HepG2 (cell line): ENCODE results near the gene GPR42. TPM values are rescaled to one million over a fixed set of nuclear protein-coding genes. Genes with fewer than 3 reads are reported as not detected.

Experiments used
- ATAC-seq: fragments of 200-7000 bp; cut with Tn5 transposase; 3 replicates; pipeline ENCODE4 v1.9.1; 2020; ENCODE audit warnings: mild to moderate bottlenecking, moderate library complexity
- BruUV-seq: library from RNA; stranded (reverse); fragments of 400-500 nt; replicated peaks from 2 replicates; lab custom pipeline; 2021; lab: Mats Ljungman, UMichigan
- CTCF ChIA-PET: fragments of 300-600 bp; formaldehyde crosslinking; extraction: SDS; loops from one replicate; lab custom pipeline; 2021; ENCODE audit warnings: low total read pairs, inconsistent platforms, low intra/inter-chr PET ratio; lab: Yijun Ruan, JAX
- POLR2A ChIA-PET: fragments of 350-600 bp; sonication (Branson Sonifier 250); formaldehyde crosslinking; loops from one replicate; lab custom pipeline; 2020; ENCODE audit warnings: antibody characterized with exemption, inconsistent platforms; lab: Yijun Ruan, JAX
- DNase-seq: peaks from one replicate; pipeline ENCODE4 v3.0.0-alpha.2; 2015; ENCODE audit warnings: low spot score
- FAIRE-seq: peaks from 3 replicates; lab custom pipeline; 2011; peaks lifted over from hg19 to GRCh38; lab: Jason Lieb, UNC
- H2AFZ ChIP-seq: one replicate; pipeline ENCODE4 v1.6.1; 2011; ENCODE audit warnings: low read length, inconsistent platforms
- H3K27ac ChIP-seq: fragments of 300-600 bp; 3 replicates; pipeline ENCODE4 v1.8.0; 2011; ENCODE audit warnings: mixed run types, mild to moderate bottlenecking, mixed read lengths, low read length, inconsistent platforms; ENCODE audit not compliant: insufficient read depth; ENCODE audit errors: extremely low read length
- H3K27me3 ChIP-seq, 2 experiments: fragments of 200-600 bp in 1 of 2; 2 replicates in 1 of 2; 3 replicates in 1 of 2; pipeline versions ENCODE4 v1.6.0 to v1.8.0; 2011; ENCODE audit warnings: low read length in 2 of 2, mild to moderate bottlenecking in 2 of 2, moderate library complexity in 2 of 2, inconsistent platforms in 1 of 2; ENCODE audit not compliant: insufficient read depth in 2 of 2, control insufficient read depth in 1 of 2
- H3K36me3 ChIP-seq, 2 experiments: fragments of 200-600 bp in 1 of 2; replicated peaks in 1 of 2; 2 replicates in 1 of 2; 3 replicates in 1 of 2; pipeline versions ENCODE4 v1.5.1 to v1.8.0; 2011; ENCODE audit warnings: low read length in 2 of 2, inconsistent platforms in 1 of 2; ENCODE audit not compliant: insufficient read depth in 2 of 2, control insufficient read depth in 1 of 2
- H3K4me1 ChIP-seq: 2 replicates; pipeline ENCODE4 v1.5.1; 2012; ENCODE audit warnings: low read length, inconsistent platforms; ENCODE audit not compliant: insufficient read depth
- H3K4me2 ChIP-seq: 2 replicates; pipeline ENCODE4 v1.6.0; 2011; ENCODE audit warnings: low read depth, low read length, inconsistent platforms
- H3K4me3 ChIP-seq, 3 experiments: fragments of 200-600 bp in 1 of 3; sonication (generic), shearing (Covaris generic) in 1 of 3; replicated peaks in 1 of 3; 2 replicates each; pipeline ENCODE4 v1.5.1; 2011 to 2016; ENCODE audit warnings: low read length in 3 of 3, inconsistent platforms in 2 of 3, low read depth in 2 of 3, mild to moderate bottlenecking in 2 of 3, control low read depth in 1 of 3, mixed read lengths in 1 of 3; ENCODE audit not compliant: insufficient read depth in 1 of 3
- H3K79me2 ChIP-seq: one replicate; pipeline ENCODE4 v1.6.1; 2011; ENCODE audit warnings: low read length, inconsistent platforms; ENCODE audit not compliant: insufficient read depth
- H3K9ac ChIP-seq: 2 replicates; pipeline ENCODE4 v1.6.0; 2011; ENCODE audit warnings: mild to moderate bottlenecking, low read depth, low read length, inconsistent platforms; ENCODE audit not compliant: insufficient read depth
- H3K9me3 ChIP-seq: 2 replicates; pipeline ENCODE4 v1.5.1; 2012; ENCODE audit warnings: mild to moderate bottlenecking, low read length
- H4K20me1 ChIP-seq: 2 replicates; pipeline ENCODE4 v1.6.0; 2011; ENCODE audit warnings: inconsistent platforms, mild to moderate bottlenecking, low read length, moderate library complexity; ENCODE audit not compliant: insufficient read depth
- DPF2 ChIP-seq: sonication (generic); formaldehyde crosslinking; IDR thresholded peaks from 2 replicates; pipeline ENCODE4 v1.4.0; 2020; ENCODE audit warnings: mild to moderate bottlenecking, low read depth, missing genetic modification reagents, borderline replicate concordance
- HMG20B ChIP-seq: conservative IDR thresholded peaks from 2 replicates; pipeline ENCODE4 v1.6.1; 2016; ENCODE audit warnings: missing genetic modification reagents, missing compliant biosample characterization
- MAZ ChIP-seq, 2 experiments: sonication (generic) in 1 of 2; formaldehyde crosslinking in 1 of 2; IDR thresholded peaks; 2 replicates each; pipeline versions ENCODE4 v1.5.0 to v1.6.1; 2012 to 2020; ENCODE audit warnings: low read depth in 2 of 2, mild to moderate bottlenecking in 2 of 2, borderline replicate concordance in 1 of 2, improper control_type of control experiment in 1 of 2, low read length in 1 of 2, missing genetic modification reagents in 1 of 2, moderate library complexity in 1 of 2
- NFAT5 ChIP-seq: sonication (generic); formaldehyde crosslinking; IDR thresholded peaks from 2 replicates; pipeline ENCODE4 v1.4.0; 2020; ENCODE audit warnings: missing genetic modification reagents
- NFIC ChIP-seq: IDR thresholded peaks from 2 replicates; pipeline ENCODE4 v1.6.1; 2012; ENCODE audit warnings: mild to moderate bottlenecking, low read length, inconsistent platforms
- SAFB2 ChIP-seq: sonication (generic); formaldehyde crosslinking; IDR thresholded peaks from 2 replicates; pipeline ENCODE4 v1.5.1; 2020; ENCODE audit warnings: missing genetic modification reagents, low read depth, mild to moderate bottlenecking, borderline replicate concordance
- TBL1XR1 ChIP-seq: fragments of 150-350 bp; IDR thresholded peaks from 2 replicates; pipeline ENCODE4 v1.6.1; 2014; ENCODE audit warnings: borderline replicate concordance, low read length; ENCODE audit not compliant: partially characterized antibody
- THAP7 ChIP-seq: sonication (generic); formaldehyde crosslinking; IDR thresholded peaks from 2 replicates; pipeline ENCODE4 v1.8.1; 2023; ENCODE audit warnings: mild to moderate bottlenecking, missing genetic modification reagents
- THRA ChIP-seq: sonication (generic); formaldehyde crosslinking; IDR thresholded peaks from 2 replicates; pipeline ENCODE4 v1.4.0; 2020; ENCODE audit warnings: missing genetic modification reagents, borderline replicate concordance
- ZMYM3 ChIP-seq: sonication (generic); formaldehyde crosslinking; IDR thresholded peaks from 2 replicates; pipeline ENCODE4 v1.5.1; 2020; ENCODE audit warnings: mild to moderate bottlenecking, missing genetic modification reagents
- ZNF468 ChIP-seq: sonication (generic); formaldehyde crosslinking; IDR thresholded peaks from 2 replicates; pipeline ENCODE4 v1.8.0; 2022; ENCODE audit warnings: mild to moderate bottlenecking, moderate library complexity, missing genetic modification reagents
- WGBS: methylation state at CpG from one replicate; pipeline ENCODE4 v1.1.6; 2017; ENCODE audit warnings: low lambda C conversion rate; 5-methylcytosine and 5-hydroxymethylcytosine counted together
- in situ Hi-C: cut with HindIII; loops from 2 replicates; pipeline ENCODE4 v1.10.0; 2017; ENCODE audit warnings: low pct_unique_long_range_greater_than_20kb; ENCODE audit not compliant: extremely low pct_ligation_motif_present
- intact Hi-C: fragments of 100-400 bp; cut with micrococcal nuclease; formaldehyde crosslinking; loops from one replicate; pipeline ENCODE4 v1.10.0; 2022; ENCODE audit not compliant: unreplicated experiment
- polyA plus RNA-seq, 8 experiments: library from polyadenylated mRNA; depleted of rRNA in 3 of 8; stranded (reverse) in 7 of 8; unstranded in 1 of 8; fragments of >200 nt; fragmentation: Illumina TruSeq in 4 of 8; extraction: Trizol in 4 of 8; gene quantifications; 2 replicates each; pipeline versions ENCODE4 v1.2.1 to v1.2.3, GENCODE V29; 2011 to 2016; ENCODE audit warnings: low read depth in 4 of 8, missing spikeins in 1 of 8, mixed read lengths in 1 of 8; ENCODE audit not compliant: insufficient read depth in 1 of 8
- total RNA-seq, 5 experiments: library from RNA; depleted of rRNA; stranded (reverse); fragments of >200 nt; fragmentation: Illumina TruSeq; extraction: Trizol; gene quantifications; 2 replicates each; pipeline ENCODE4 v1.2.3, GENCODE V29; 2016; ENCODE audit warnings: low read depth in 1 of 5

The GPR42 gene
- total and polyA plus RNA-seq, 2 of the 13 experiments (the other 11 are each of a cell fraction or from before 2014, with no cell fraction given): not detected

GRCh38 chr19:35369522-35369921 lies 1.3 kb upstream of the GPR42 start (continued):
- no peak for TF ChIP-seq ZNF468
- no peak for TF ChIP-seq NFIC
- TF ChIP-seq DPF2 (CRISPR knock-in tag): no peak
- no peak for TF ChIP-seq THAP7 (CRISPR knock-in tag)
- no peak for TF ChIP-seq ZMYM3 (CRISPR knock-in tag)
- no peak for TF ChIP-seq SAFB2 (CRISPR knock-in tag)
- TF ChIP-seq THRA (CRISPR knock-in tag): no peak
- TF ChIP-seq MAZ (IDR thresholded peaks at IDR 0.05; ENCODE audit: borderline replicate concordance, low read depth, low read length): no peak
- TF ChIP-seq MAZ (CRISPR knock-in tag; IDR thresholded peaks at IDR 0.05; ENCODE audit: low read depth): no peak

GRCh38 chr19:35373492-35373891 lies 2.6 kb downstream of the GPR42 start:
- intact Hi-C loops: no loop called here
- Histone ChIP-seq H3K36me3 (no peaks in the 10 kb centered on the region), H3K27ac (no peak overlapping the region), H3K4me1 (peaks cover 34% of the 10 kb centered on the region), H3K9ac (no peak overlapping the region), H3K27me3 (no peaks in the 10 kb centered on the region), H3K4me2 (no peak overlapping the region), H2AFZ (no peak overlapping the region)
- 50% methylated on average over 7 of the region's 7 CpGs for WGBS
- CTCF ChIA-PET: no interaction called here
- in situ Hi-C loops: no loop called here
- no peak for DNase-seq
- no TSS peak for BruUV-seq
- no peak for ATAC-seq
- TF ChIP-seq HMG20B (no peak), NFAT5 (CRISPR knock-in tag) (no peak), TBL1XR1 (no peak), NFIC (no peak)
- TF ChIP-seq, all 625 proteins: peak for 0
- Histone ChIP-seq H4K20me1 (no peaks in the 10 kb centered on the region), H3K4me3 (no peak overlapping the region), H3K9me3 (no peaks in the 10 kb centered on the region), H3K79me2 (no peaks in the 10 kb centered on the region)
- FAIRE-seq: no peak
- POLR2A ChIA-PET: no interaction called here
